Ectodermal cell (in vitro differentiated cells): Measurements from ENCODE around the gene LDLR.
"Not testable (repeated sequence)": the region's sequence is repeated elsewhere in the genome, so short reads cannot be mapped to it uniquely, and the experiment has no call there.

ENCODE experiments used
- H3K27ac ChIP-seq: 2 replicates; pipeline ENCODE4 v1.7.0; 2013; ENCODE audit warnings: mild to moderate bottlenecking, low read depth, low read length; ENCODE audit not compliant: insufficient read depth, poor library complexity, severe bottlenecking
- H3K27me3 ChIP-seq: 2 replicates; pipeline ENCODE4 v1.7.0; 2013; ENCODE audit warnings: mild to moderate bottlenecking, low read length; ENCODE audit not compliant: insufficient read depth, control insufficient read depth, poor library complexity, severe bottlenecking
- H3K36me3 ChIP-seq: one replicate; pipeline ENCODE4 v1.7.0; 2013; ENCODE audit warnings: low read length; ENCODE audit not compliant: control insufficient read depth, insufficient read depth
- H3K4me1 ChIP-seq: one replicate; pipeline ENCODE4 v1.7.0; 2013; ENCODE audit warnings: low read length; ENCODE audit not compliant: control insufficient read depth, insufficient read depth
- H3K4me3 ChIP-seq: 2 replicates; pipeline ENCODE4 v1.7.0; 2013; ENCODE audit warnings: low read depth, low read length, control low read depth; ENCODE audit not compliant: insufficient read depth
- H3K9me3 ChIP-seq: 2 replicates; pipeline ENCODE4 v1.7.0; 2013; ENCODE audit warnings: mild to moderate bottlenecking, low read length, moderate library complexity; ENCODE audit not compliant: control insufficient read depth
- WGBS, 2 experiments: methylation state at CpG; one replicate each; pipeline ENCODE4 v1.1.7; 2013; ENCODE audit warnings: missing lambda C conversion rate in 2 of 2; 5-methylcytosine and 5-hydroxymethylcytosine counted together

The LDLR gene

DNA sequence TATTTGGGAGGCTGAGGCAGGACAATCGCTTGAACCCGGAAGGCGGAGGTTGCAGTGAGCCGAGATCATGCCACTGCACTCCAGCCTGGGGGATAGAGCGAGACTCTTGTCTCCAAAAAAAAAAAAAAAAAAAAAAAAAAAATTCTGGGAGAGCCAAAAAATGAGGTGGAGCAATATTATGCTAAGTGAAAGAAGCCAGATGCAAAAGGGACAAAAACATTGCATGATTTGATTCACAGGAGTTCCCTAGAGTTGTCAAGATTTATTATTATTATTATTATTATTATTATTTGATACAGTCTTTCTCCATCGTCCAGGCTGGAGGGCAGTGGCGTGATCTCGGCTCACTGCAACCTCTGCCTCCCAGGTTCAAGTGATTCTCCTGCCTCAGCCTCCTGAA, 91.7 kb downstream of the LDLR start:
- not testable (repeated sequence) for H3K4me1 ChIP-seq, H3K9me3 ChIP-seq, H3K36me3 ChIP-seq, H3K27me3 ChIP-seq, H3K4me3 ChIP-seq, H3K27ac ChIP-seq
- 81 to 82% methylated on average over 7 to 8 of the region's 8 CpGs for WGBS, 2 experiments

DNA sequence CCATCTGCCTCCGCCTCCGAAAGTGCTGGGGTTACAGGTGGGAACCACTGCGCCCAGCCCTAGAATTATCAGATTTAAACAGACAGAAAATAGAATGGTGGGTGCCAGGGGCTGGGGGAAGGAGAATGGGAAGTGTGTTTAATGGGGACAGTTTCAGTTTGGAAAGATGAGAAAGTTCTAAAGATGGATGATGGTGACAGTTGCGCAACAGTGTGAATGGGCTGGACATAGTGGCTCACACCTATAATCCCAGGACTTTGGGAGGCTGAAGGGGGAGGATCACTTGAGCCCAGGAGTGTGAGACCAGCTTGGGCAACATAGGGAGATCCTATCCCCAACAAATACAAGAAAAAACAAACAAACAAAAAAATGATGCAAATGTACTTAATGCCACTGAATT, 92.2 kb downstream of the LDLR start:
- H3K4me1 ChIP-seq: no peaks in the 10 kb centered on the region
- H3K27ac ChIP-seq: no peak overlapping the region
- no peaks in the 10 kb centered on the region for H3K9me3 ChIP-seq
- 92 to 96% methylated on average over 4 of the region's 4 CpGs for WGBS, 2 experiments
- no peak overlapping the region for H3K4me3 ChIP-seq
- H3K27me3 ChIP-seq: no peaks in the 10 kb centered on the region
- H3K36me3 ChIP-seq: peaks cover under 1% of the 10 kb centered on the region
